Measurements from ENCODE around the gene RUSC1. TPM values are rescaled to one million over a fixed set of nuclear protein-coding genes. Genes with fewer than 3 reads are reported as not detected.
"Not testable (repeated sequence)": the region's sequence is repeated elsewhere in the genome, so short reads cannot be mapped to it uniquely, and the experiment has no call there.

RUSC1 gene
- total and polyA plus RNA-seq, 5 donors: 20.8 to 29.7 (median 23.2) TPM

DNA sequence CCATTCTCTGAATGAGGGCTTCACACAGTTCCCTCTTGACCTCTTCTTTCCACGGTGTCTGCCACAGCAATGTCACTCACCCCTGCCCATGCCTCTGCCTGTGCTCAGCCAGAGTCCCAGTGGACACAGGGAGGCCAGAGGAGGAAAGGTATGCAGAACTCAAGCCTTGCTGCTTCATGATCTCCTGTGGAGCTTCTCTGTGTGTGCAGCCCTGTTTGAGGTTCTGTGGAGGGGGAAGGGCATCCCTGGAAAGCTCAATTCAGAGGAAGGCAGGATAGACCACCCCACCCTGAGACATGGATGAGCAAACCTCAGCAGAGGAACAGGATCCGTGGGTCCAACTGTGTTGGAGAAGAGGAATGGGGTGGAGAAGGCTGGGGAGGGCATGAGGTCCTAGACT lies 41.4 kb upstream of the RUSC1 start:
- ATAC-seq (no peak), DNase-seq (no peak)
- no peaks in the 10 kb centered on the region for H3K27me3 ChIP-seq (ENCODE audit: control insufficient read depth, insufficient read depth)
- intact Hi-C loops (cut with DNase I): loop anchor here (5.0 kb wide), 1 partner anchor 43 kb away; the partner anchor contains the start of gene RUSC1 (in 4 of the 4)
- no peaks in the 10 kb centered on the region for H3K9me3 ChIP-seq (ENCODE audit: control insufficient read depth, low read length)
- WGBS: 80% methylated on average over 2 of the region's 2 CpGs
- no peaks in the 10 kb centered on the region for H3K4me1 ChIP-seq (ENCODE audit: control insufficient read depth, insufficient read depth, low read length)
- H3K27ac ChIP-seq (ENCODE audit: low read length): no peak overlapping the region
- no peak overlapping the region for H3K4me3 ChIP-seq (ENCODE audit: low read length)

GRCh38 chr1:155282488-155283091 lies 38.1 kb upstream of the RUSC1 start:
- no peaks in the 10 kb centered on the region for H3K4me1 ChIP-seq (ENCODE audit: control insufficient read depth, insufficient read depth, low read length)
- WGBS: 94% methylated on average over 29 of the region's 29 CpGs
- no peaks in the 10 kb centered on the region for H3K27me3 ChIP-seq (ENCODE audit: control insufficient read depth, insufficient read depth)
- no peak overlapping the region for H3K4me3 ChIP-seq (ENCODE audit: low read length)
- no peak for ATAC-seq
- intact Hi-C loops (cut with DNase I): loop anchor here in 1 of 4 donors (10.0 kb wide), 1 partner anchor 312 kb away; no protein-coding TSS in a partner anchor
- H3K9me3 ChIP-seq (ENCODE audit: control insufficient read depth, low read length): no peaks in the 10 kb centered on the region
- DNase-seq: no peak
- H3K27ac ChIP-seq (ENCODE audit: low read length): no peak overlapping the region

DNA sequence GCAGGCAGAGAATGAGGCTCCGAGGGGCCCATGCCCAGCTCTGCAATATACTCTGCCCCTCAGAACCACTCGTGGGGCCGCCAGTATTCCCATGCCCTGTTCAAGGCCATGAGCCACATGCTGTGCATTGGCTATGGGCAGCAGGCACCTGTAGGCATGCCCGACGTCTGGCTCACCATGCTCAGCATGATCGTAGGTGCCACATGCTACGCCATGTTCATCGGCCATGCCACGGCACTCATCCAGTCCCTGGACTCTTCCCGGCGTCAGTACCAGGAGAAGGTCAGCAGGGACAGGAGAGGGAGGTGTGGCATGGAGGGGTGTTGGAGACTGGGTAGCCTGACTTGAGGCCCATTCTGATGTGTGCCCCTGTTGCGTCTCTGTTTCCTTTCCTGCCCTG lies 36.2 kb upstream of the RUSC1 start:
- H3K27ac ChIP-seq (ENCODE audit: low read length): no peak overlapping the region
- intact Hi-C loops (cut with DNase I): loop anchor here in 1 of 4 donors (10.0 kb wide), 1 partner anchor 310 kb away; no protein-coding TSS in a partner anchor
- DNase-seq (peak in 1 of 3 donors; percentile 48), ATAC-seq (no peak)
- no peaks in the 10 kb centered on the region for H3K4me1 ChIP-seq (ENCODE audit: control insufficient read depth, insufficient read depth, low read length)
- no peaks in the 10 kb centered on the region for H3K27me3 ChIP-seq (ENCODE audit: control insufficient read depth, insufficient read depth)
- 90% methylated on average over 12 of the region's 12 CpGs for whole genome bisulfite sequencing
- no peaks in the 10 kb centered on the region for H3K9me3 ChIP-seq (ENCODE audit: control insufficient read depth, low read length)
- H3K4me3 ChIP-seq (ENCODE audit: low read length): no peak overlapping the region

DNA sequence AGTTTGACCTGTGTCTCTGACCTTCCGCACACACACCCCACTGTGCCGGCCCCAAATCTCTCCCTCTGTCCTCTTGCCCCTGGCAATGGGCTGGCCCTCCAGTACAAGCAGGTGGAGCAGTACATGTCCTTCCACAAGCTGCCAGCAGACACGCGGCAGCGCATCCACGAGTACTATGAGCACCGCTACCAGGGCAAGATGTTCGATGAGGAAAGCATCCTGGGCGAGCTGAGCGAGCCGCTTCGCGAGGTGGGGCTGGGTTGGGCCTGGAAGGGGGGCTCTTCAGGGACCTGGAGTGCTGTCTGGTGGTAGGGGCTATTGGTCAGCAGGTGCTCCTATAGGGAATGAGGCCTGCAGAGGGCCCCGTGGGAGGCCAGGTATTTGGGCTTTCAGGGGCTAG lies 35.6 kb upstream of the RUSC1 start:
- Histone ChIP-seq H3K27ac (ENCODE audit: low read length) (no peak overlapping the region), H3K27me3 (ENCODE audit: control insufficient read depth, insufficient read depth) (no peaks in the 10 kb centered on the region), H3K4me1 (ENCODE audit: control insufficient read depth, insufficient read depth, low read length) (no peaks in the 10 kb centered on the region), H3K9me3 (ENCODE audit: control insufficient read depth, low read length) (no peaks in the 10 kb centered on the region), H3K4me3 (ENCODE audit: low read length) (no peak overlapping the region)
- 94% methylated on average over 14 of the region's 14 CpGs for WGBS
- intact Hi-C loops (cut with DNase I): loop anchor here in 1 of 4 donors (10.0 kb wide), 1 partner anchor 310 kb away; no protein-coding TSS in a partner anchor
- DNase-seq (no peak), ATAC-seq (no peak)

DNA sequence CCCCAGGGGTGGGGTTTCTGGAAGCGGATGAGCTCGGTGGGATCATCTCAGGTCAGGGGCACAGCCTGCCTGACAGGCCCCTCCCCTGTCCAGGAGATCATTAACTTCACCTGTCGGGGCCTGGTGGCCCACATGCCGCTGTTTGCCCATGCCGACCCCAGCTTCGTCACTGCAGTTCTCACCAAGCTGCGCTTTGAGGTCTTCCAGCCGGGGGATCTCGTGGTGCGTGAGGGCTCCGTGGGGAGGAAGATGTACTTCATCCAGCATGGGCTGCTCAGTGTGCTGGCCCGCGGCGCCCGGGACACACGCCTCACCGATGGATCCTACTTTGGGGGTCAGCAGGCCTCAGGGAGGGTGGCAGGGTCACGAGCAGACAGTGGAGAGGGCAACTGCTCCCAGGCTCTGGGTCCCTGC lies 35.1 kb upstream of the RUSC1 start:
- DNase-seq: no peak
- Histone ChIP-seq H3K27me3 (ENCODE audit: control insufficient read depth, insufficient read depth) (no peaks in the 10 kb centered on the region), H3K4me1 (ENCODE audit: control insufficient read depth, insufficient read depth, low read length) (no peaks in the 10 kb centered on the region), H3K4me3 (ENCODE audit: low read length) (no peak overlapping the region), H3K27ac (ENCODE audit: low read length) (no peak overlapping the region), H3K9me3 (ENCODE audit: control insufficient read depth, low read length) (no peaks in the 10 kb centered on the region)
- no peak for ATAC-seq
- 92% methylated on average over 18 of the region's 18 CpGs for whole genome bisulfite sequencing
- intact Hi-C loops (cut with DNase I): loop anchor here in 1 of 4 donors (10.0 kb wide), 1 partner anchor 309 kb away; no protein-coding TSS in a partner anchor

- intact Hi-C loops (cut with DNase I): loop anchor here in 1 of 4 donors (10.0 kb wide), 1 partner anchor 308 kb away; no protein-coding TSS in a partner anchor
- ATAC-seq (no peak), DNase-seq (no peak)
- Histone ChIP-seq H3K4me1 (ENCODE audit: control insufficient read depth, insufficient read depth, low read length) (no peaks in the 10 kb centered on the region), H3K27me3 (ENCODE audit: control insufficient read depth, insufficient read depth) (no peaks in the 10 kb centered on the region), H3K4me3 (ENCODE audit: low read length) (no peak overlapping the region), H3K27ac (ENCODE audit: low read length) (no peak overlapping the region), H3K9me3 (ENCODE audit: control insufficient read depth, low read length) (no peaks in the 10 kb centered on the region)
- 96% methylated on average over 2 of the region's 2 CpGs for WGBS
Measured at GRCh38 chr1:155286544-155286943, 34.1 kb upstream of the RUSC1 start.

GRCh38 chr1:155287987-155288543 lies 32.6 kb upstream of the RUSC1 start:
- Histone ChIP-seq H3K27me3 (ENCODE audit: control insufficient read depth, insufficient read depth) (no peaks in the 10 kb centered on the region), H3K4me1 (ENCODE audit: control insufficient read depth, insufficient read depth, low read length) (no peaks in the 10 kb centered on the region), H3K4me3 (ENCODE audit: low read length) (no peak overlapping the region), H3K27ac (ENCODE audit: low read length) (no peak overlapping the region), H3K9me3 (ENCODE audit: control insufficient read depth, low read length) (no peaks in the 10 kb centered on the region)
- DNase-seq (no peak), ATAC-seq (peak in 1 of 2 donors; percentile 10)
- WGBS: 90% methylated on average over 21 of the region's 21 CpGs
- intact Hi-C loops (cut with DNase I): loop anchor here in 1 of 4 donors (10.0 kb wide), 1 partner anchor 307 kb away; no protein-coding TSS in a partner anchor

DNA sequence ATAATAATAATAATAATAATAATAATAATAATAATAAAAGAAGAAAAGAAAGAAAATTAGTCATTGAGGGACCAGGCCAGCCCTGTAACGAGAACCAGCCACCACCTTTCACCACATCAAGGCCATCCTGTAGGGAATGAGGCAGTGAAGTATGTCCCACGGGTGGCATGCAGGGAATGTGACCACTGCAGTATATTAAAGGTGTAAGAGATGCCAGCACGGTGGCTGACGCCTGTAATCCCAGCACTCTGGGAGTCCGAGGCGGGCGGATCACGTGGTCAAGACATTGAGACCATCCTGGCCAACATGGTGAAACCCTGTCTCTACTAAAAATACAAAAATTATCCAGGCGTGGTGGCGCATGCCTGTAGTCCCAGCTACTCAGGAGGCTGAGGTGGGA lies 29.7 kb upstream of the RUSC1 start:
- H3K4me3 ChIP-seq (ENCODE audit: low read length); ATAC-seq; DNase-seq; H3K27ac ChIP-seq (ENCODE audit: low read length); H3K27me3 ChIP-seq (ENCODE audit: control insufficient read depth, insufficient read depth); H3K9me3 ChIP-seq (ENCODE audit: control insufficient read depth, low read length); H3K4me1 ChIP-seq (ENCODE audit: control insufficient read depth, insufficient read depth, low read length); intact Hi-C loops (cut with DNase I): not testable (repeated sequence)
- WGBS: 71% methylated on average over 10 of the region's 10 CpGs

- H3K27me3 ChIP-seq (ENCODE audit: control insufficient read depth, insufficient read depth): no peaks in the 10 kb centered on the region
- no peak overlapping the region for H3K4me3 ChIP-seq (ENCODE audit: low read length)
- intact Hi-C loops (cut with DNase I): no loop called here
- DNase-seq: no peak
- no peak for ATAC-seq
- WGBS: 83% methylated on average over 17 of the region's 17 CpGs
- H3K4me1 ChIP-seq (ENCODE audit: control insufficient read depth, insufficient read depth, low read length): no peaks in the 10 kb centered on the region
- no peaks in the 10 kb centered on the region for H3K9me3 ChIP-seq (ENCODE audit: control insufficient read depth, low read length)
- H3K27ac ChIP-seq (ENCODE audit: low read length): no peak overlapping the region
Measured at GRCh38 chr1:155293086-155293749, 27.5 kb upstream of the RUSC1 start.

GRCh38 chr1:155294520-155295182 lies 26.0 kb upstream of the RUSC1 start:
- no peaks in the 10 kb centered on the region for H3K9me3 ChIP-seq (ENCODE audit: control insufficient read depth, low read length)
- peak; percentile 13 to 25 for ATAC-seq
- intact Hi-C loops (cut with DNase I): no loop called here

More at GRCh38 chr1:155294520-155295182, 26.0 kb upstream of the RUSC1 start:
- H3K27me3 ChIP-seq (ENCODE audit: control insufficient read depth, insufficient read depth): no peaks in the 10 kb centered on the region
- H3K4me3 ChIP-seq (ENCODE audit: low read length): no peak overlapping the region
- no peak for DNase-seq
- WGBS: 34% methylated on average over 46 of the region's 46 CpGs
- no peaks in the 10 kb centered on the region for H3K4me1 ChIP-seq (ENCODE audit: control insufficient read depth, insufficient read depth, low read length)
- H3K27ac ChIP-seq (ENCODE audit: low read length): no peak overlapping the region

Measured in right cardiac atrium (tissue), 5 donors.